ENCODE data around the gene AUTS2.

- TF ChIP-seq POLR2A (IDR thresholded peaks at IDR 0.05; ENCODE audit: low read depth, low read length) = no peak
- no peak for TF ChIP-seq PAX5 (IDR thresholded peaks at IDR 0.05; ENCODE audit: insufficient read depth, low read length, severe bottlenecking)
Measured at GRCh38 chr7:70497793-70498192, 899.5 kb downstream of the AUTS2 start.

All from GM12891 (cell line).